HG03039 (cell line): ENCODE data around the gene ZFPM1.
A peak's percentile ranks its signal among the peaks of the same experiment; 100 is the strongest.

Experiments
- ATAC-seq: cut with Tn5 transposase; IDR thresholded peaks from one replicate; pipeline ENCODE4 v1.9.1; 2021; ENCODE audit warnings: mild to moderate bottlenecking, moderate library complexity; ENCODE audit not compliant: unreplicated experiment

Gene ZFPM1

GRCh38 chr16:88524973-88525662, 72.0 kb downstream of the ZFPM1 start:
- no peak for ATAC-seq

DNA sequence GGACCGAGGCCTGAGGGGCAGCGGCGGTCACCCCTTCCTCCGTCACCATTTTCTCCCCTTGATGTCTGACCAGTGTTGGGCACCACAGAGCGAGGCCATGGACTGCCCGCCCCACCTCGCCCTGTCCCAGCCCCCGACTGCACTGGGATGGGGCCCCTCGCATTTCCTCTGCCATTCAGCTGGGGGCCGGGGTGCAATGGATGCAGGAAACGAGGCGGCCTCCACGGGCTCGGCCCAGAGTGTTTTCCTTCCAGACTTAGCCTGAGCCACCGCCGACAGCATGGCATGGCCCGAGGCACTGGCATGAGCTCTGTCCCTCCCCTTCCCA, 72.5 kb downstream of the ZFPM1 start:
- ATAC-seq: no peak

DNA sequence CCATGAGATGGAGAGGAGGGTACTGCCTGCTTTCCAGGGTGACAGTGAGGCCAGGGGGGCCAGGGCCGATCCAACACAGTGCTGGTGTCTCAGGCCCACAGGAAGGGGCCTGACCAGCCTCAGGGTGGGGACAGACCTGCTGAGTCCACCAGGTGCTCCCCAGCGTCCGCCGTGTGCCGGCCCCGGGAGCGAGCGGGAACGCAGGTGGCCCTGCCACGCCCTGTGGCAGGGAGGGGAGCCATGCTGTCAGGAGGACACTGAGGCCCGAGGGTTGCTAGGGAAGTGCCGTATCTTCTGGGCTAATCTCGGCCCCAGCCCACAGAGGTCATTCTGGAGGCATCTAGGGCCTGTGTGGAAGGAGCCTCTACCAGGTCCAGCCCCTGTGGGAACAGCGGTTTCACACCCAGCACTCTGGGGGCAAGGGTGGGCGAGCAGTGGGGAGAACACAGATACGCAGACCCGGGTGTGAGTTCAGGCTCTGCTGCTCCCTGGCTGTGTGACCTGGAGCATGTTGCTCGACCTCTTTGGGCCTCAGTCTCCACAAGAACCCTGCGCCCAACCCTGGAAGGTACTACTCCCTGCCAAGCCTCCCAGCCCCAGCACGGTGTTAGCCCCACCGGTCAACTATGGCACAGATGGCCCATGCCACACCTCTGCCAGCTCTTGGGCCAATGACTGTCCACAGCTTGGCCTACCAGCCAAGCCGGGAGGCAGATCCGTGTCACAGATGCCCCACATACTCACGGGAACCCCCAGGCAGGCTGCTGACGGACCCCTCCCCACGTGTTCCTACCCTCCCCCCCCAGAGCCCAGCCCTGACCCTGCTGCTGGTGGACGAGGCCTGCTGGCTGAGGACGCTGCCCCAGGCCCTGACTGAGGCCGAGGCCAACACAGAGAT, 73.2 kb downstream of the ZFPM1 start:
- ATAC-seq: no peak

DNA sequence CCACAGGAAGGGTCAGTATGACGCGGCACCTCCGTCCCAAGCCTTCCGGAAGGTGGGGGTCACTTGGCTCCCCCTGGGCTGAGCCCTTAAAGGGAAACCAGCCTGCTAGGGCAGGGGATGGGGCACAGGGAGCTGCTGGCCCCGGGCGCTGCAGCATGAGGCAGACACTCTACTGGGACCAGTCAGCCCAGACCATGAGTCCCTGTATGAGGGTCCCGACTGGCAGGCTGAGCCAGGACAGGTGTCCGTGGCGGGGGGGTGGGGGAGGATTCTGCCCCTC, 73.8 kb downstream of the ZFPM1 start:
- ATAC-seq: no peak

DNA sequence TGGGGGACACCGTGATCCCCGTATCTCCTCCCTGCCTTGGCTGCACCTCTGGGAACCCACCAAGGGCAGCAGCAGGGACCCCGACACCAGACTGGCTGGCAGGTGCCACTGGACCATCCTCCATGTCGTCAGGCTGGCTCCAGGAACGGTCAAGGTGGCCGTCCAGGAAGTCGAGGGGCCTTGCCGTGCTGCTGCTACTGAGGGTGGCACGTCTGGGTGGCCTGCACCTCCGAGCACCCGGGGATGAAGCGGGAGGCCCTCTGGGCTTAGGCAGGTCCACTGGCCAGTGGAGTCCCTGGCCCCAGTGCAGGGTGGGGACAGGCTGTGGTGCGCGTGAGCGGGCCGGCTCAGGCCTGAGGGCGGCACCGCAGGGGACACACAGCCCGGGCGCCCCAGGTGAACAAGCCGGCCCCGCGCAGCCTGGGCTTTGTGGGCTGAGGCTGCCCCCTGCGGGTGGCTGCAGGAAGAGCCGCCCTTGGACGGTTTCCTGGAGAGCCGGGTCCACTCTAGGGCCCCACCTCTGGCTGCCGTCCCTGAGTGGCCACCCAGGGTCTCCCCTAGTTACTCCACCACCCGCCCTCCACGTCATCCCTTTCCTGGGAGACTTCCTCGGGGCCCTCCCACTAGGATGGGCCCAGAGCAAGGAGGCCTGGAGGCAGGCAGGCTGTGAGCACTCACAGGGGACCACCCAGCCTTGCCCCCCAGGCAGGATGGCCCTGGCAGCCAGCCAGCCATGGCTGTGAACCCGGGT, 74.3 kb downstream of the ZFPM1 start:
- no peak for ATAC-seq

- no peak for ATAC-seq
Measured at GRCh38 chr16:88527937-88528743, 75.1 kb downstream of the ZFPM1 start.

GRCh38 chr16:88528902-88529318, 75.8 kb downstream of the ZFPM1 start:
- ATAC-seq: no peak

GRCh38 chr16:88529596-88529995, 76.5 kb downstream of the ZFPM1 start:
- no peak for ATAC-seq

GRCh38 chr16:88530051-88530857, 77.2 kb downstream of the ZFPM1 start:
- ATAC-seq: no peak

DNA sequence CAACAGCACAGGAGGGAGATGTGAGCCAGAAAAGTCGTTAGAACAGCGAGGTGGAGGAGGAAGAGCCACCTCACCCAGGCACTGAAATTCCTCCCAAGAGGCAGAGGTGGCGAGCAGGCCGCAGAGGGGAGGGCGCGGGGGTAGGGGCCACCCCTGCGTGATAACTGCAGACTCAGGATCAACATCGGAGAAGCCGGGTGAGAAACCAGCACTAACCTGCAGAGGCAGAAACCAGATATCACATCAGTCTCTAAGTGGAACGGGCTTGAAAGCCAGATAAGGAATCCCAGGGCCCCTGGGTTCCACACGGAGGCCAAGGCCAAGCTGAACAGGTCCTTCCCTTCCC, 77.8 kb downstream of the ZFPM1 start:
- no peak for ATAC-seq

DNA sequence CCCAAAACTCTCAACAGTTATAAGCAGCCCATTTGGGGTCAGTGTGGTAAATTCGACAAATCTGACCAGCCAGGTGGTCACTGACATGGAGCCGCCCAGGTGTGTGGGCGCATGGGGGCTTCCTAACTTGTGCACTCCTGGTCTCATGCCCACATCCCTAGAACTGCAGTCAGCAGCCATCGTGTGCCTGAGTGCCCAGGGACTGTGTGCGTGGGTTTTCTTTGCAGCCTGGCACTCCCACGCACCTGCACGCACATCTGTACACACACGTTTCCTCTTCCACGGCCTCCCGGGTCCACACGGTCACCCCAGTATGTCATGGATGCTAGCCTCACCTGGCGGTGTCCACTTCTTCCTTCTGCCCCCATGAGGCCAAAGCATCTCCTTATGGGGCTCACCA, 78.3 kb downstream of the ZFPM1 start:
- ATAC-seq: no peak

DNA sequence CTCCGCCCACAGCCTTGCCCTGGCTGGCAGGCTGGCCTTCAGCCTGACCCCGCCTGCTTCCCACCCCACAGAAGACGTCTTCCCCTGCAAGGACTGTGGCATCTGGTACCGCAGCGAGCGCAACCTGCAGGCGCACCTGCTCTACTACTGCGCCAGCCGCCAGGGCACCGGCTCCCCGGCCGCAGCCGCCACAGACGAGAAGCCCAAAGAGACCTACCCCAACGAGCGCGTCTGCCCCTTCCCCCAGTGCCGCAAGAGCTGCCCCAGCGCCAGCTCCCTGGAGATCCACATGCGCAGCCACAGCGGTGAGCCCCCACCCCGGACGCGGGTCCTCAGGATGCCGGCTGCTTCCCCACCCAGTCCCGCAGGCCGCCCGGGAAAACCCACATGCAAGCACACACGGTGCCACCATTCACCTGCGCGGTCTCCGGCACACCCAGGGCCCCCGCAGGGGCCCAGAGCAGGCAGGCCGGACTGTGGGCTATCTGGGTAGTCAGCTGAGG, 78.9 kb downstream of the ZFPM1 start:
- no peak for ATAC-seq

- ATAC-seq: no peak
Measured at GRCh38 chr16:88532434-88533241, 79.6 kb downstream of the ZFPM1 start.

GRCh38 chr16:88533381-88533917, 80.4 kb downstream of the ZFPM1 start:
- no peak for ATAC-seq

GRCh38 chr16:88533932-88534637, 81.0 kb downstream of the ZFPM1 start:
- peak; percentile 34 for ATAC-seq

DNA sequence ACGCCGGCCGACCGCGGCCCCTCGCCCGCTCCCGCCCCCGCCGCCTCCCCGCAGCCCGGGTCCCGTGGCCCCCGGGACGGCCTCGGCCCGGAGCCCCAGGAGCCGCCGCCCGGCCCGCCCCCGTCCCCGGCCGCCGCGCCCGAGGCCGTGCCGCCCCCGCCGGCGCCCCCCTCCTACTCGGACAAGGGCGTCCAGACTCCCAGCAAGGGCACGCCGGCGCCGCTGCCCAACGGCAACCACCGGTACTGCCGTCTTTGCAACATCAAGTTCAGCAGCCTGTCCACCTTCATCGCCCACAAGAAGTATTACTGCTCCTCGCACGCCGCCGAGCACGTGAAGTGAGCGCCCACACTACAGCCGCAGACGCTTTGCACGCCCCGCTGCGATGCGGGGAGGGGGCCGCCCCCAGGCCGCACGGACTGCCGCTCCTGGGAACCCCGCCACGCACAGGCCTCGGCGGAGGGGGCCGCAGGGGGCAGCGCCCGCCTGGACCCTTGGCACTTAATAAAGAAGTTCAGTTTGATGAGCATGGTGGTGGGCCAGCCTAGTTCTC, 81.6 kb downstream of the ZFPM1 start:
- peak; percentile 8 for ATAC-seq

DNA sequence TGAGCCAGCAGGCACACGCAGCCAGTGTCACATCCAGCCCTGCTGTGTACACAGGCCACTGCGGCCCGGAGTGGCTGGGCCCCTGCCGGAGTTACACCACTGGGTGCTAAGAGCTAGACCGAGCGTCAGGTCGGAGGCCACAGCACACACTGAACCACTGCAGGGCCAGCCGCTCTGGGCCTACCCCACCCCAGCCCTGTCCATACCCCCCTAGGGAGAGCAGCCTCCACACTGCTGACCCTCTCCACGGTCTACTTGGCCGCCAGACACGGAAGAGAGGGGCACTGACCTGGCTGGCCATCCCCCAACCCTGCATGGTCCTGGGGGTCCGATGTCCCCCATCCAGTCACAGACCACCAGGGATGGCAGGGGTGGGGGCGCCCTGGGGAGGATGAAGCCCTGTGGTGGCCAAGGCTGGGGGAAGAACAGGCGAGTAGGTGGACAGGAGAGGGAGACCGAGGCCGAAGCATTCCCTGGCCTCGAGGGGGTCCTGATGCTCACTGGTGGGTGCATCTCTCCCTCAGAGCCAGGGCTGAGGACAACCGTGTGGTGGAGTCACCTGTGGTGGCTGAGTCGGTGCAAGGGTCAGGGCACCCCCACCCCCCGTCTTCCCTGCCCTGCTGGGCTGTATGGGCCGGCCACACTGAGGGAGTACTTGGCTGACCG, 82.2 kb downstream of the ZFPM1 start:
- ATAC-seq: no peak

DNA sequence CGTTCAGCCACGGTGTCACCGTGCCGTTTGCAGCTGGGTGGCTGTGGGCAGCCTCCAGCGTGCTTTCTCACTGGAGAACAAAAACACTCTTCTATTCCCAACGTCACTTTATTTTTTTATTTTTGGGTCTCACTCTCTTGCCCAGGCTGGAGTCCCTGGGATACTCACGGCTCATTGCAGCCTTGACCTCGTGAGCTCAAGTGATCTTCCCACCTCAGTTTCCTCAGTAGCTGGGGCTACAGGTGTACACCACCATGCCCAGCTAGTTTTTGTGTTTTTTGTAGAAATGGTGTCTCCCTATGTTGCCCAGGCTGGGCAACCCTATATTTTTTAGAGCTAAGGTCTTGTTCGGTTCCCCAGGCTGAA, 82.8 kb downstream of the ZFPM1 start:
- ATAC-seq: no peak
